ENCODE results near the gene DUOX1.

DUOX1 gene

DNA sequence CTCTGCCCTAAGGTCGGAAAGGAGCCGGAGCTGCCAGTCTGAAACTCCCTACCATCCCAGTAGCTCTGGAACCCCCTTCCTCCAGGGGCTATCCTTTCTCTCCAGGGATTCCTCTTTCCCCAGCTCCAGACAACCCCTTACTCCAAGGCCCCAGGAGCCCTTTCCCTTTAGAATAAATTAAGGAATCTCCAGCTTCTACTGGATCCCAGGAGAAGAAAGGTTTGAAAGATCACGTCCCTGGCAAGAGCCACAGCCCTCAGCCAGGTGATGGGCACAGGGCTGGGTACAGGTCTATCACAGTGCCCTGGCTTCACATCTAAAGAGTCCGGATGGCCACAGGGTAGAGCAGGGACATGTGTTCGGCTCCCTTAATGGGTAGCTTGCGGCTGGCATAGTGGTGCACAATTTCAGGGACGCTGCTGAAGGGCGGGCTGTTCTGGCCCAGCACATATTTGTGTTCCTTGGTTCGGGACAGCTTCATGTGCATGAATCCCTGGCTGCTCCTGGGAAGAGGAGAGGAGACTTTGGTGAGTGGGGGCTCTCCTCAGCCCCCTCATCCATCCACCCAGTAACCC lies 37.9 kb downstream of the DUOX1 start:
- TF ChIP-seq CTCF (conservative IDR thresholded peaks at IDR 0.05; ENCODE audit: control insufficient read depth, insufficient read depth, low read depth, low read length): no peak
- H3K4me3 ChIP-seq (ENCODE audit: control insufficient read depth, low read depth, low read length): peak overlapping the region; percentile 54

GRCh38 chr15:45168286-45168685 lies 38.5 kb downstream of the DUOX1 start:
- no peak overlapping the region for H3K4me3 ChIP-seq (ENCODE audit: control insufficient read depth, low read depth, low read length)
- TF ChIP-seq CTCF (conservative IDR thresholded peaks at IDR 0.05; ENCODE audit: control insufficient read depth, insufficient read depth, low read depth, low read length): no peak
- DNase-seq (ENCODE audit: low read depth): no peak

More for the DNA sequence above, 37.9 kb downstream of the DUOX1 start:
- DNase-seq (ENCODE audit: low read depth): no peak

DNA sequence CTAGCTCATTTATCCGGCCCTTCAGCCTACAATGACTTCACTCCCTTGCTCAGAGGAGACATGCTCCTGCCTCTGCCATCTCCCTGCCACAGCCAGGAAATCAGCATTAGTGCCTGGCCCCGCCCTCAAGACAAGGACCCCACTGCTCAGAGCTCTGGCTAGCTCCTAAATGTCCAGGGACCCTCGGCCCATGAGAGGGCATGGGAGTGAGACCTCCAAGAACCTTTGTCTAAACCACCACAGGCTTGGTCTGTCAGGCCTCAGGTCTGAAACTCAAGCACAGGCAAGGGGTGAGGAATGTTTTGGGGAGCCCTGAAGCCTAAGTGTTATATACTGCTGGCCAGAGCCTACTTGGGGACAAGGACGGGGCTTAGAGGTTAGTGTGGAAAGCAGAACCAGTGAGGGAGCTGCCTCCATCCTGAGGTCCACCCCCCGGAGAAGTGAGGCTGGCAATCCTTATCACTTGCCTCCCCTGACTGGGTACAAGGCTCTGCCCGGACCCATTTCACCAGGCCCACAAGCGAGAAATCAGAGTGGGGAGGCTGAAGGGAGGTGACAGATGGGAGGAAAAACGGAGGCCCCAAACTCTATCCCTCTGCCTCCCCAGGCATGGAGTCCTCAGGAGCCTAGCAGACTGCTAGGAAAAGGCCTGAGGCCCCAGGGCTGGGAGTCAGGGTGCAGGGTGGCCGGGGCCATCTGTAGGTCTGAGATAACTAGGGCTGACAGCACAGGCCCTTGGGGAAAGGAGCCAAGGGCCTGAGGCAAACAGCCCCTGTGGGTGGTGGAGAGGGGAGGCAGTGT lies 39.2 kb downstream of the DUOX1 start:
- DNase-seq (ENCODE audit: low read depth): no peak
- H3K4me3 ChIP-seq (ENCODE audit: control insufficient read depth, low read depth, low read length): no peak overlapping the region
- TF ChIP-seq CTCF (conservative IDR thresholded peaks at IDR 0.05; ENCODE audit: control insufficient read depth, insufficient read depth, low read depth, low read length): no peak

DNA sequence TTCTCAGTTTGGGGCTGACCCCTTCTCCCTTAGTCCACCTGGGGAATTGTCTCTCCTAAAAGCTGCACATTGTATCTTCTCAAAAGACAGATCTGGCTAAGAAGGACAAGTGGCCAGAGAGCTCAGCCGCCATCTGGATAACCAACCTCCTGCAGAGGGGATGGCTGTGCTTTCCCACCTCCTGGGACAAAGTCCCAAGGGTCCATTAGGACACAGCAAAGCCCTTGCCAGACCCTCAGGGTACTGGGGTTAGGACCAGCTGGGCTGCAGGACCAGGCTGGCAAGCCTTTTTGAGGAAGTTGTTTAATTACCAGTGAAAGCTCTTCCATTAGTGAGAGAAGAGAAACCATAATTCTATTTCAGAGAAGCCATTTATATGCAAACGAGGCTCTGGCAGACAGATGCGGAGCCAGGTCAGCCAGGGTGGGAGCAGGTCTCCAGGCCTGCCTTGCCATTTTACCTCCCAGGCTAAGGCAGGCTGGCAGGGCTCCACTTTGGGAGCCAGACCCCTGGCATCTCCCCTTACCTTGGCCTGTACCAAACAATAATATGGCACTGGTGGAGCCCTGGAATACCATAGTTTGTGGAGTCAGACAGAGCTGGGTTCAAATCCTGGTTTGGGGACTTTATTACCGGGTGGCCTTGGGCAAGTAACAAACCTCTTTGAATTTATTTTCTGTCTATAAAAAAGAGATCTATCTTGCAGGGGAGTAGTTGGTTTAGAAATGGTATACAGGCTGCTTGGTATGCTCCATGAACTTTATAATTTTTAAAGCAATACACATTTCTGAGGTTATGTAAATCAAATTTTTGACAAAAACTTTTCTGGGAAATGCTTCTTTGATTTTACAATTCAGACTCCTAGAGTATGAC lies 40.0 kb downstream of the DUOX1 start:
- no peak overlapping the region for H3K4me3 ChIP-seq (ENCODE audit: control insufficient read depth, low read depth, low read length)
- no peak for TF ChIP-seq CTCF (conservative IDR thresholded peaks at IDR 0.05; ENCODE audit: control insufficient read depth, insufficient read depth, low read depth, low read length)
- DNase-seq (ENCODE audit: low read depth): no peak

- no peak for TF ChIP-seq CTCF (conservative IDR thresholded peaks at IDR 0.05; ENCODE audit: control insufficient read depth, insufficient read depth, low read depth, low read length)
- H3K4me3 ChIP-seq (ENCODE audit: control insufficient read depth, low read depth, low read length): no peak overlapping the region
- no peak for DNase-seq (ENCODE audit: low read depth)
Observed at GRCh38 chr15:45171912-45172311, 42.1 kb downstream of the DUOX1 start.

GRCh38 chr15:45174069-45174468 lies 44.3 kb downstream of the DUOX1 start:
- no peak for TF ChIP-seq CTCF (conservative IDR thresholded peaks at IDR 0.05; ENCODE audit: control insufficient read depth, insufficient read depth, low read depth, low read length)
- DNase-seq (ENCODE audit: low read depth): no peak
- H3K4me3 ChIP-seq (ENCODE audit: control insufficient read depth, low read depth, low read length): no peak overlapping the region

All from fibroblast of mammary gland (primary cell).